GM18505 (cell line): ENCODE data around the gene PPM1N.
A peak's percentile ranks its signal among the peaks of the same experiment; 100 is the strongest.

Experiments used
- ATAC-seq: cut with Tn5 transposase; IDR thresholded peaks from one replicate; pipeline ENCODE4 v1.9.1; 2021; ENCODE audit not compliant: unreplicated experiment
- POLR2A ChIP-seq: IDR thresholded peaks from 4 replicates; pipeline ENCODE4 v1.6.1; 2011; ENCODE audit warnings: borderline replicate concordance; ENCODE audit not compliant: insufficient read depth, insufficient read length; ENCODE audit errors: extremely low read depth

Gene PPM1N

GRCh38 chr19:45473367-45473681 is 24.9 kb upstream of the PPM1N start:
- ATAC-seq = no peak
- no peak for TF ChIP-seq POLR2A

- TF ChIP-seq POLR2A = no peak
- ATAC-seq = no peak
Measured at GRCh38 chr19:45473682-45474605, 24.3 kb upstream of the PPM1N start.

- no peak for ATAC-seq
- no peak for TF ChIP-seq POLR2A
Measured at GRCh38 chr19:45474606-45475521, 23.4 kb upstream of the PPM1N start.

GRCh38 chr19:45475537-45476291 is 22.5 kb upstream of the PPM1N start:
- TF ChIP-seq POLR2A = no peak
- ATAC-seq = no peak

- ATAC-seq = no peak
- TF ChIP-seq POLR2A = no peak
Measured at GRCh38 chr19:45476304-45476703, 21.9 kb upstream of the PPM1N start.

- no peak for ATAC-seq
- no peak for TF ChIP-seq POLR2A
Measured at GRCh38 chr19:45477186-45477585, 21.1 kb upstream of the PPM1N start.

- ATAC-seq = peak; percentile 11
- TF ChIP-seq POLR2A = no peak
Measured at GRCh38 chr19:45477713-45478453, 20.4 kb upstream of the PPM1N start.

GRCh38 chr19:45478454-45479238 is 19.6 kb upstream of the PPM1N start:
- ATAC-seq = peak; percentile 59

GRCh38 chr19:45483033-45483432 is 15.2 kb upstream of the PPM1N start:
- ATAC-seq = no peak
- no peak for TF ChIP-seq POLR2A

More at GRCh38 chr19:45478454-45479238, 19.6 kb upstream of the PPM1N start:
- TF ChIP-seq POLR2A = peak; percentile 64

- TF ChIP-seq POLR2A = no peak
- ATAC-seq = no peak
Measured at GRCh38 chr19:45484273-45484945, 13.8 kb upstream of the PPM1N start.
